Hippocampal formation (tissue), 2 donors: ENCODE data around the gene AMD1.
A peak's percentile ranks its signal among the peaks of the same experiment; 100 is the strongest.
"Not testable (repeated sequence)": the region's sequence is repeated elsewhere in the genome, so short reads cannot be mapped to it uniquely, and the experiment has no call there.

ENCODE experiments used
- DNase-seq, 2 donors: peaks; one replicate each; lab custom pipeline; 2025; lab: John Stamatoyannopoulos, UW

The AMD1 gene

DNA sequence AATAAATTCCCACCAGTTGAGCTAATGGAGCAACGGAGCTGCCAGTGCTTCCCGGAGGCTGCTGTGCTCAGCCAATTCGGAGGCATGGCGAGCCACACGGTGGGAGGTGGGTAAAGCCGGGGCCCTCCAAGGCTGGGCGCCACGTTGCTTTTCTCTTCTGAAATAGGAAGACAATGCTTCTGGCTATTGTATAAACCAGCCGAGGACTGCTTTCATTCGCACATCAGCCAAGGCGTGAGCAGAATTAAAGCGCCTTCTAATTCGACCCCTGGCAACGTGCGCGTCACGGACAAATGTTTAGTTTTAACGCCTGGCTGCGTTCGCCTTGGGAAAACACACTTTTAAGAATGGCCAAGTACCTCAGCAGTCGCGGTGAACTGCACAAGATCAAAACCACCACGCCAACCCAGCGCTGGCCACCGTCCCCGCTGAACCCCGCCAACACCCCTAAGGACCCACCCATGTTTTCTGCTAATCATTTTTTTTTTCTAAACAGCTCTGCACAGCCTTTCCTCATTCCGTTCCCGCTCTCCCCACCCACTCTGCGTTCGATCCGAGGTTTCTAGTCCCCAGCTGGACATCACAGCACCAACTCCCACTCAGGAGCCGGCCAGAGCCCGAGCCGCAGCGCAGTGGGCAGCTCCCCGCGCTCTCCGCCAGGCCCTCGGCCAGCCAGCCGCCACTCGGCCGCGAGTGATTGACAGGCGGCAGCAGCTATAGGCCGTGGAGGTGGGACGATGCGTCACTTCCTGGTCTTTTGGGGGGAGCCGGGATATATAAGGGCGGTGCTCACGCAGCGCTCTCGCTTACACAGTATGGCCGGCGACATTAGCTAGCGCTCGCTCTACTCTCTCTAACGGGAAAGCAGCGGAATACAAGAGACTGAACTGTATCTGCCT is at the start of gene AMD1:
Gene AMD1 (plus strand): TSS at position 805 of the 899 bp plus-strand sequence. CDS start 321 bp downstream, outside the sequence.
- DNase-seq: peak; percentile 98 to 99

DNA sequence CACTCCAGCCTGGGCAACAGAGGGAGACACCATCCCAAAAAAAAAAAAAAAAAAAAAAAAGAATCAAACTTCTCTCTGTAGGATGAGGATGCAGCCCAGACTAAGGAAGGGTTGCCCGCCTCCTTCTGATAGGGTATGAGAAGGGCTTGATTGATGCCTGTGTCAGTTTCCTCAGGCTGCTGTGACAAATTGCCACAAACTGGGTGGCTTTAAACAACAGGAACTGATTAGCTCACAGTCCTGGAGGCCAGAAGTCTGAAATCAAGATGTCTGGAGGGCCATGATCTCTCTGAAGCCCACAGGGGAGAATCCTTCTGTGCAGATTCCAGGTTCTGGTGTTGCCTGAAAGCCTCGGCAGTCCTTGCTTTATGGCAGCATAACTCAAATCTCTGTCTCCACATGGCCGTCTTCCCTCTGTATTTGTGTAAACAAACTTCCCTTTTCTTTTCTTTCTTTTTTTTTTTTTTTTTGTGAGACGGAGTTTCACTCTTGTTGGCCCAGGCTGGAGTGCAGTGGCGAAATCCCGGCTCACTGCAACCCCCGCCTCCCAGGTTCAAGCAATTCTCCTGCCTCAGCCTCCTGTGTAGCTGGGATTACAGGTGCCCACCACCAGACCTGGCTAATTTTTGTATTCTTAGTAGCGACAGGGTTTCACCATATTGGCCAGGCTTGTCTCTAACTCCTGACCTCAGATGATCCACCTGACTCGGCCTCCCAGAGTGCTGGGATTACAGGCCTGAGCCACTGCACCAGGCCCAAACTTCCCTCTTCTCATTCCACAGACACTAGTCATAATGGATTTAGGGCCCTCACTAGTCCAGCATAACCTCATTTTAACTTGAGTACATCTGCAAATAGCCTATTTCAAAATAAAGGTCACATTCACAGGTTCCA is 48.1 kb upstream of the AMD1 start:
- DNase-seq: no peak

DNA sequence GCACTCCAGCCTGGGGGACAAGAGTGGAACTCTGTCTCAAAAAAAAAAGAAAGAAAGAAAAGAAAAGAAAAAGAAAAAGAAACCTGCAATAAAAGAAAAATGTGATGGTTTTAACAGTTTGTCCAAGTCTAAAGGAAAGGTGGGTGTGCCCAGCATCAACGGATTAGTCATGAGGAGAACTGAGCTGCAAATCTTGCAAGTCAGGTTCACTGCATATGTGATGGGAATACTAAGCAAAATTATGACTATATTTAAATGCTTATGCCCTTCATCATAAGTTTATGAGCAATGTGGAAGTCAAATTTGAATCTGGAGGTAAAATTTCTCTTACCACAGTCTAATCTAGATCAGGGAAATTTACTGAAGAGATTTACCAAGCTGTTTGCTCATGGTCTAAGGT is 46.2 kb upstream of the AMD1 start:
- DNase-seq: no peak

DNA sequence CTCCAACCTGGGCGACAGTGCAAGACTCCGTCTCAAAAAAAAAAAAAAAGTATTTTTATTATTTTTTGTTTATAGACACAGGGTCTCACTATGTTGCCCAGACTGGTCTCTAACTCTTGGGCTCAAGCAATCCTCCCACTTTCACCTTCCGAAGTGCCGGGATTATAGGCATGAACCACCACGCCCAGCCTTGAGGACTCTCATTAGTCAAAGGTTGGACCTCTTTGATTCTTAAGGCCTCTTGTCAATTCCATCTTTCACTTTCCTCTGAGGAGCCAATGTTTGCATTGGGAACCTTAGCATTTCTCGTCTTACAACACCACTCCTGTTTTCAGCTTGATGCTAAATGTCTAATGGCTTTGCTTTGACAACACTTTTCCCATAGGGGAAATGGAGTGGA is 43.2 kb upstream of the AMD1 start:
- DNase-seq: no peak

DNA sequence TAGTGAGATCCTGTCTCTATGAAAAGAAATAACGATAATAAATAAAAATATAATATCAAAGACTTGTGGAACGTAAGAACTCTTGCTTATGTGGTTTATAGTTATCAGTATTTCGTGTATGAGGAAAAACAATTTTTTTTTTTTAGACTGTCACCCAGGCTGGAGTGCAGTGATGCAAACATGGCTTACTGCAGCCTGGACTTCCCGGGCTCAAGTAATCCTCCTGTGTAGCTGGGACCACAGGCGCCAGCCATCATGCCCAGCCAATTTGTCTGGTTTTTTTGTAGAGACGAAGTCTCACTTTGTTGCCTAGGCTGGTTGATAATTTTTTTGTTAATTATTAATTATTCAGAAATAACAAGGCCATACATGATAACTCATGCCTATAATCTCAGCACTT is 40.8 kb upstream of the AMD1 start:
- no peak for DNase-seq

DNA sequence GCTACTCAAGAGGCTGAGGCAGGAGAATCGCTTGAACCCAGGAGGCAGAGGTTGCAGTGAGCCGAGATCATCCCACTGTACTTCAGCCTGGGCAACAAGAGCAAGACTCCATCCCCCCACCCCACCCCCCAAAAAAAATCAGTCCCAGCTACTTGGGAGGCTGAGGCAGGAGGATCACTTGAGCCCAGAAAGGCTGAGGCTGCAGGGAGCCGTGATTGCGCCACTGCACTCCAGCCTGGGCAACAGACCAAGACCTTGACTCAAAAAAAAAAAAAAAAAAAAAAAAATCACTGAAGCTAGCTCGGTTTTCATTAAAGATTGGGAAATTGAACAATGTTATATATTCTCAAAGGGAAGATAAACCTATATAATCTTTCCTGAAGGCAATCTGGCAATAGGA is 38.8 kb upstream of the AMD1 start:
- DNase-seq: not testable (repeated sequence)

DNA sequence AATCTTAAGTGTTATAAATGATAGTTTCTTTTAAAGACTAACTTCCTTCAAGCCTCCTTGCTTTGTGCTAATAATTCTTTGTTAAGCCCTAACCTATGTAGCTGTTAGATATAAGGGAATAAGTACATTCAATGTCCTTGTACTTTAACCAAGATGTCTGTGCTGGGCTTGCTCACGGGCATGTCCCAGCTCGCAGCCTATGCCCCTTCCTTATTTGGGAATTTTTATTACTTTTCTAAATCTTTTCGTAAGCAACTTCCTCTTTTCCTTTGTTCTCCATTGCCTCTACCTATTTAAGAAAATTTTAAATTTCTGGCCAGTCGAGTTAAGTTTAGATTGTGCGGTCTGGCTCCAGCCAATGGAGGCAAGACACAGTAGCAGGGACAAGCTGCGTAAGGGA is 33.3 kb upstream of the AMD1 start:
- no peak for DNase-seq

DNA sequence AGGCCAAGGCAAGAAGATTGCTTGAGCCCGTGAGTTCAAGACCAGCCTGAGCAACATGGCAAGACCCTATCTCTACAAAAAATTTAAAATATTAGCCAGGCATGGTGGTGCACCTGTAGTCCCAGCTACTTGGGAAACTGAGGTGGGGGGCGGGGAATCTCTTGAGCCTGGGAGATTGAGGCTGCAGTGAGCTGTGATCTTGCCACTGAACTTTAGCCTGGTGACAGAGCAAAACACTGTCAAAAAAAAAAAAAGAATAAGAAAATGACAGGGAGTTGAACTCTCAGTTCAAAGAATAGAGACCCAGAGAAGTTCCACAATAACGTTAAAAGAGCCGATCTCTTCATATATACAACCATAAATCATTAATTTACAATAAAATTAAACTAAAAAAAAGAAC is 24.8 kb upstream of the AMD1 start:
- no peak for DNase-seq

DNA sequence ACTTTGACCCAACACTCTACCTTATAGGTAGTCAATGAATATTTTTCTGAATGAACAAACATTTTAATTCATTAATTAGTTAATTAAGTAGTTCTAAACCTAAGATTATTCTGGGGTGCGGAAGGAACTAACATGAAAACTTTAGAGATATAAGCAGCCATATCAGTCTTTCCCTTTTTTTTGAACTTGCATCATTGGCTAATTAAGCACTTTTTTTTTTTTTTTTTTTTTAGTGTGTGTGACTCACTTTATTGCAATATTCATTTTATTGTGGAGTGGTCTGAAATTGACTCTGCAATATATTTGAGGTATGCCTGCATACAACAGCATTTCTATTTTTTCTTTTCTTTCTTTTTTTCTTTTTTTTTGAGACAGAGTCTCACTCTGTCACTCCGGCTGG is 21.8 kb upstream of the AMD1 start:
- DNase-seq: no peak

DNA sequence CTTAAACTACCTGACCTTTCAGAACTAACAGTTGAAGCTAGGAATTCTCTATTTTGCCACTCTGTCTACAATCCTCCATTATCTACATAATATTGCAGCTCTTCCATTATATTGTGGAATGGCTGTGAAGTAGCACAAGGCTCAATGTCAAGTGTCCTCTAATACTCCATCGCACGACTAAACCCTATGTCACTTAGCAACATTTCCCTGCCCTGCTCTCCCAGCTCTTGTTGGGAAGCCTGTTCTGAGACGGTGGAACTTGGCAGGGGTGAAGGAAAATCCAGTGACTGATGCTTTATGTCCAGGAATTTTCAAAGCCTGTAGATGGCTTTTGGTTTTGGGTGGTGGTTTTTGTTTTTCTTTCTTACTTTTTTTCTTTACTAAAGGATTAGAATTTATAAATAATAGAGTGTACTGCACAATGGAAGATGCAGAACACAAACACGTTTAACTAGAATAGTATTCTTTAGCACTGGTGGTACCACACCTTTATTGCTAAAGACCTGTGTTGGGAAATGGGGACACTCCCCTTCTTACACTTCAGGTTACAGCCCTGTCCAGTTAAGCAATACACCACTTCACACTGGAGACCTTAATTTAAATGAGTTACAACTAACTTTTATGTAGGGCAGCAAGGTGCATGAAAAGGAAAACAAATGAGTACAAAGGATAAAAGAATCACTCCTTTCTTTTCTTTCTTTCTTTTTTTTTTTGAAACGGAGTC is 20.7 kb upstream of the AMD1 start:
- no peak for DNase-seq

DNA sequence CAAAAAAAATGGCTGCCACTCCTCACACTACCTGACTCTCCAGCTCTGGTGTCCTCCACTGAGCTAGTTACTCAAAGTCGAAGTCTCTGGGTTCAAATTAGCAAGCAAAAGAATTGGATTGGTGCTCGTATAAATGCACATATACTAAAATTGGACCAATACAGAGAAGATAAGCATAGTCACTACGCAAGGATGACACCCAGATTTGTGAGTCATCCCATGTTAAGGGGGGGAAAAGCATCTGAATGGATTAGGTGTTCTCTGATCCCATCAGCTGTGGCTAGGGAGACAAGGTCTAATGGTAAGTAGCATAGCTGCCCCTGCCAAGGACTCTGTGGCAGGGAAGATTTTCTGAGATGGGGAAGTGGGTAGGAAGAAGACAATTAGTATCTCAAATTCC is 18.3 kb upstream of the AMD1 start:
- DNase-seq: no peak

DNA sequence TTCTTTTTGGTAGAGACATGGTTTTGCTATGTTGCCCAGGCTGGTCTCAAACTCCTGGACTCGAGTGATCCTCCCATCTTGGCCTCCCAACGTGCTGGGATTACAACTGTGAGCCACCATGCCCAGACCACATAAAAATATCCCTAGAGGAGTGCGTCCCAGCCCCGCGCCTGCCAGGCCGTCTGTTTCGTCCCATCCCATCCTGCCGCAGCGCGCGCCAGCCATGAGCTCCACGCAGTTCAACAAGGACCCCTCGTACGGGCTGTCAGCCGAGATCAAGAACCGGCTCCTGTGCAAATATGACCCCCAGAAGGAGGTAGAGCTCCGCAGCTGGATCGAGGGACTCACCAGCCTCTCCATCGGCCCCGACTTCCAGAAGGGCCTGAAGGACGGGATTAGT is 16.6 kb upstream of the AMD1 start:
- DNase-seq: no peak

DNA sequence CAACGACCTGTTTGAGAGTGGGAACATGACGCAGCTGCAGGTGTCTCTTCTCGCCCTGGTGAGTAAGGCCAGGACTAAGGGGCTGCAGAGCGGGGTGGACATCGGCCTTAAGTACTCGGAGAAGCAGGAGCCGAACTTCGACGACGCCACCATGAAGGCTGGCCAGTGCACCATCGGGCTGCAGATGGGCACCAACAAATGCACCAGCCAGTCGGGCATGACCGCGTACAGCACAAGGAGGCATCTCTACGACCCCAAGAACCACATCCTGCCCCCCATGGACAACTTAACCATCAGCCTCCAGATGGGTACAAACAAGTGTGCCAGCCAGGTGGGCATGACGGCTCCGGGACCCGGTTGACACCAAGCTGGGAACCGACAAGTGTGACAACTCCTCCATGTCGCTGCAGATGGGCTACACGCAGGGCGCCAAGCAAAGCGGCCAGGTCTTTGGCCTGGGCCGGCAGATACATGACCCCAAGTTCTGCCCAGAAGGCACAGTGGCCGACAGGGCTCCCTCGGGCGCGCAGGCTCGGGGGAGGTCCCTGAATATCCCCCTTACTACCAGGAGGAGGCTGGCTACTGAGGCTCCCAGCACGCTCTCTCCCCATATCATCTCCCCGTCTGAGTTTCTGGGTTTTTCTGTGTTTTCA is 15.9 kb upstream of the AMD1 start:
- DNase-seq: no peak

DNA sequence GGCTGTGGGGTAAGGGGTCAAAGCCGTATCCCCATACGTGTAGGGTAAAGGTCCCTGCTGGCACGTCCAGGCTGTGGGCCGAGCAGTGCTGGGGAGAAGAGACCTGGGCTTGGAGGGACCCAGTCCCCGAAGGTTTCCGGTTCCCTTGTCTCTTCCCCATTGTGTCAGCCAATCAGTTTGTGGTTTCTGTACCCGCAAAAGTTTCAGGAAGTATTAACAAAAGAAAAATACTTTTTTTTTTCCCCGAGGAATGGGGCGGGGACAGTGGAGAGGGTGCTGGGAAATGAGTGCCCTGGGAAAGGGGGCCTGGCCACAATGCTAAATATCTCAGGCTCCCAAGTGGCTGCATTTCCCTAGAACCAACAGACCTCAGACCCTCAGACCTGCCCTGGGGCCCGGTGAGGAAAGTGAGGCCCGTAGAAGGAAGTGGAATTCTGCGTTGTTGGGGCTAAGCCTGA is 15.2 kb upstream of the AMD1 start:
- no peak for DNase-seq

DNA sequence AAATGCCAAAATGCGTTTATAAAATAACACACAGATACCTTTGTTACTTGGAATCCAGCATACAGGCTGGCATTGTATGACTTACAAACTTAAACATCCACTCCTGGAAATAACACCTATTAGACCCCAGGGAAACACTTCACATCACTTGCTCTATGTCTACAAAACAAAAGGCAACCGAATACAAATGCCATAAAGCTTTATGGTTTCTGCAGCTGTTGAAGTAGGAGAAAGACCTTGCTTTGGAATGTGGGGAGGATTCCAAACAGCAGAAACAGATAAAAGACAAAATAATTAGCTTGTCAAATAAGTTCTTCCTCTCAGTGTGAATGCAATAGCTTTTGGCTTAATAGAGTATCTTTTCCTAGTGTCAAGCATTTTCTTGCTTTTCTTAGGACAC is 9.8 kb upstream of the AMD1 start:
- DNase-seq: no peak

DNA sequence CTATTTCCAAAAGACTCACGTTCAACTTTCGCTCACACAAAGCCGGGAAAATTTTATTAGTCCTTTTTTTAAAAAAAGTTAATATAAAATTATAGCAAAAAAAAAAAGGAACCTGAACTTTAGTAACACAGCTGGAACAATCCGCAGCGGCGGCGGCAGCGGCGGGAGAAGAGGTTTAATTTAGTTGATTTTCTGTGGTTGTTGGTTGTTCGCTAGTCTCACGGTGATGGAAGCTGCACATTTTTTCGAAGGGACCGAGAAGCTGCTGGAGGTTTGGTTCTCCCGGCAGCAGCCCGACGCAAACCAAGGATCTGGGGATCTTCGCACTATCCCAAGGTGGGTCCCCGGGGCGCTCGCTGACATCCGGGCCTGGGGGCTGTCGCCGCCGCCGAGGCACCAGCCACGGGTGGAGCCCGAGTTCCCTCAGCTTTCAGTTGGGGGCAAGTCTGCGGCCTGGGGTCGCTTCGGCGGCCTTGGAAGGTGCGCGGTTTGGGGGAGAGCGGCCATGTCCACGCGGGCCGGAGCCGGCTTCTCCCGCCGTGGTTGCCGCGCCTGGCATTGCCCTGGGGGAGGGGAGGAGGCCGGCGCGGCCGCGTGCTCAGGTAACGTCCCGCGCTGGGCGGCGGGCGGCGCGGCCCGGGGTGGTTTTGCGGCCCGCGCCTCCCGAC is 429 bp downstream of the AMD1 start:
- DNase-seq: no peak

DNA sequence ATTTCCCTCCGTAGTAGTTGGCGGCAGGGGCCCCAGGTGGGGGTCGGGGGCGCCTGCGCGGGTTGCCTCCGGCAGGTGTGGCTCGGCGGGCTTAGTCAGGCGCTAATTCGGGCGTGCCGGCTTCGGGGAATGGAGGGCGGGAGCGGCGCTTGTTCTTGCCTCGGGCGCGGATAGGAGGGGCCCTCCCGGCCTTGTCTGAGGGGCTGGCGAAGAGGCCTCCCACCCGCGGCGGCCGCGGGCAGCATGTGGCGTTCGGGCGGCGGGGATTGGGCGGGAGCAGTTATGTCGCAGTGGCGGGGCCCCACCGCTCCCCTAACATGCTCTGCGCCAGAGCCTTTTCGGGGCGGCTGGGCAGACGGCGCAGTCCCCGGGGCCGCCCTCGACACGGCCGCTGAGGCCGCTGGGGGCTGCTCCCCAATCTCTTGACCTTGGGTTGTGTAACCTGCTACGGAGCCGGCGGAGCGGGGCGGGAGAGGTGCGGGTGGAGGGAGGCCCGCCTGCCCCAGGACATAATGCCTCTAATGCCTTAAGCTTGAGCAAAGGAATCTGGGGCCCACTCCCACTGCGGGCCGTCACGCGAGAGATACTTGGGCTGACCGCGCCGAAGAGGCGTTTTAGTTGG is 1.1 kb downstream of the AMD1 start:
- no peak for DNase-seq

DNA sequence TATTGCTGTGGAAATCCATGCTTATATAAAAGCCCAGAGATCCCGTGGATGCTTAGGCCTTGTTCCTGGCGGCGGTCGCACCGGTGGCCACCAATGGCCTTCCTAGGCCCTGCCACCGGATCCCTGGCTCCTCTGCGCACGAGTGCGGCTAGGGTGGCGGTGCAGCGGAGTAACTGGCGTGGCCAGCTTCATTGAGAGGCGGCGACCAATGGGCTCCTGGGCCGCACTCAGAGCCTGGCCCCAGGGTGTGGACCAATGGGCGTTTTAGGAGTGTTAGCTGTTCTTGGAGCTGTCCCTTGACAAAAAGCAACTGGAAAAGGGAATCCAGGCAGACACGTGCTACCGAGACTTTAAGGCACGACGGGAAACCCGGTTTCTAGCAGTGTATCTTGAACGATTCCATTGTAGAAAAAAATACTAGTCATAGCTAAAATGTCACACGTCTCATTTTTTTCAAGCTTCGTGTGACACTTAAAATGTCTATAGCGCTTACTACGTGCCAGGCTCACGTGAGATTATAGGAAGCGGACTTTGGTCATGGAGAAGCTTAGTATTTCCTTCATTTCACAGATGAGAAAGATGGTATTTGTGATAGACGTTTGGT is 1.7 kb downstream of the AMD1 start:
- DNase-seq: peak; percentile 84 to 86

DNA sequence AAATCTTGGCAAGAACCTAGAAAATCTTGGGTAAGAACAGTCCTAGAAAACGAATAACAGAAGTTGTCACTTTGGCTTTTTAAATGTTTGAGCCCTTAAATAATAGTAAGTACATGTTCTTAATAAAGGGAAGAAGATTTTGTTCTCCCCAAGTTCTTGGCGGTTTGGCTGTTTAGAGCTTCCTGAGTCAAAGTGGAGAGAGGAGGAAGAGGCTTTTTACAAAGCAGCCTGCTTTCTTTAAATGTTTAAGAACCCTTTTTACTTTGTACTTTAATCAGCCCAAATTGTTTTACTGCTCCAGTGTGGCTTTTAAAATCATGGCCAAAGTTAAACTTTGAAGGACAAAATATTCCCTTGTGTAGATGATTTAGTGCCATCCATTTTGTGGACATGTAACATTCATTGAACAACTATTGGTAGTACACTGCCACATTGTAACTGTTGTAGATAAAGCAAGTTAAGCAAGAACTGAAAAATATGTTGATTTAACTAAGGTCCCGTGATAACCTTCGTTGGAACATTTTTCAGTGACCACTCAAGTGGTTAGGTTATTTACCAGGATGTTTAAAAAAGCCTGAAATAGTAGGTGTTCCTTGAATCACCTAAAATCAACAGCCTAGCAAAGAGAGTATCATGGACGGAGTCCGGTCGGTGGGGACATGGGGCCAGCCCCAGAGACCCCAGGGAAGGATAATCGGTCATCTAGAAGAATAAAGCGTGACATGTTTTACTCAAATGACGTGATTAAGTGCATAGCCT is 2.4 kb downstream of the AMD1 start:
- peak in 1 of 2 donors; percentile 38 for DNase-seq
